Muscle layer of duodenum (tissue), 2 donors: ENCODE results near the gene KRTAP6-1.

Experiments used
- H3K27ac ChIP-seq: one replicate; pipeline ENCODE4 v1.7.0; 2013; ENCODE audit warnings: mild to moderate bottlenecking, low read length
- H3K27me3 ChIP-seq: one replicate; pipeline ENCODE4 v1.7.0; 2013; ENCODE audit warnings: low read depth, mild to moderate bottlenecking, control low read depth, low read length
- H3K36me3 ChIP-seq, 2 donors: one replicate each; pipeline ENCODE4 v1.7.0; 2013; ENCODE audit warnings: low read length in 2 of 2, control low read depth in 1 of 2, mild to moderate bottlenecking in 1 of 2; ENCODE audit not compliant: insufficient read depth in 2 of 2, control insufficient read depth in 1 of 2
- H3K4me1 ChIP-seq, 2 donors: one replicate each; pipeline ENCODE4 v1.7.0; 2013; ENCODE audit warnings: low read length in 2 of 2, mild to moderate bottlenecking in 2 of 2, control low read depth in 1 of 2, moderate library complexity in 1 of 2; ENCODE audit not compliant: insufficient read depth in 2 of 2, control insufficient read depth in 1 of 2
- H3K4me3 ChIP-seq, 2 donors: one replicate each; pipeline ENCODE4 v1.7.0; 2013; ENCODE audit warnings: low read length in 2 of 2, low read depth in 1 of 2, mild to moderate bottlenecking in 1 of 2
- H3K9me3 ChIP-seq, 2 donors: one replicate each; pipeline ENCODE4 v1.7.0; 2013; ENCODE audit warnings: low read length in 2 of 2, control low read depth in 1 of 2, mild to moderate bottlenecking in 1 of 2; ENCODE audit not compliant: control insufficient read depth in 1 of 2
- donor health status: healthy.

KRTAP6-1 gene

DNA sequence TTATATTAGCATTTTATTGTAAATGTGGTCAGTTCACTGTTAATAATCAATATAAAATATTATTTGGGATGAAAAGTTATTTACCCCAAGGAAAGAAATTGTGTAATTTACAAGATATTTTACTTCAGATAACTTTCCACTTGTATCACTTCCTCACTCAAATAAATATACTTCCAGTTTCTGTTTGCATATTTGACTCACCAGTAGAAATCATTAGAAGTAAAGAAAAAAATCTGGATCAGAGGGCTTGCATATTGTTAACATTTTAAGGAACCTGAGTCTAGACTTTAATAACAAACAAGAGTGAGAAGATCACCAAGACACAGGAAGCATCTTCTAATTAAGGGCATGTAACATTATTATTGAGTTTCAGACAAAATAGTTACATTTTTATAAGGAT, 6.3 kb upstream of the KRTAP6-1 start:
- no peaks in the 10 kb centered on the region for H3K9me3 ChIP-seq
- H3K4me1 ChIP-seq = no peaks in the 10 kb centered on the region
- H3K27ac ChIP-seq = no peak overlapping the region
- H3K36me3 ChIP-seq = no peaks in the 10 kb centered on the region
- H3K27me3 ChIP-seq = no peaks in the 10 kb centered on the region
- no peak overlapping the region for H3K4me3 ChIP-seq

DNA sequence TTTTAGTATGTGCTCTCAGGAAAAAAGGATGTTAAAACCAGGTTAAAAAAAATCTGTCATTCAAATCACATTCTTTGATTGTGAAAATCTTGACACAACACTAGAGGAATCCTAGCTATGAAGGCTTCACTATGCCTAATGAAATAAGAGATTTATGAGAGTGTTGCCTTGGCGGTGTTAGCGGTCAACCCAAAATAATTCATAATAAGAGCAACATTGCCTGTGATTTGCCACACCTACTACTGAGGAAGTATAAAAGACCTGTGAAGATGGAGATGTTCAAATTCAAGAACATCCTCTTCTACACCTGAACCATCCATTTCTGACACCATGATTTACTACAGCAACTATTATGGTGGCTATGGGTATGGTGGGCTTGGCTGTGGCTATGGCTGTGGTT, 2.4 kb upstream of the KRTAP6-1 start, which contains the start of gene KRTAP20-1:
Gene KRTAP20-1 (plus strand): TSS at position 301 of the 400 bp plus-strand sequence. CDS start 30 bp downstream, at position 331.
- Histone ChIP-seq H3K27me3 (no peaks in the 10 kb centered on the region), H3K27ac (no peak within 1 kb of the TSS), H3K9me3 (peaks cover 0 to 3% of the 10 kb centered on the region in 2 donors), H3K4me1 (no peaks in the 10 kb centered on the region), H3K36me3 (no peaks in the 10 kb centered on the region), H3K4me3 (no peak within 1 kb of the TSS)

DNA sequence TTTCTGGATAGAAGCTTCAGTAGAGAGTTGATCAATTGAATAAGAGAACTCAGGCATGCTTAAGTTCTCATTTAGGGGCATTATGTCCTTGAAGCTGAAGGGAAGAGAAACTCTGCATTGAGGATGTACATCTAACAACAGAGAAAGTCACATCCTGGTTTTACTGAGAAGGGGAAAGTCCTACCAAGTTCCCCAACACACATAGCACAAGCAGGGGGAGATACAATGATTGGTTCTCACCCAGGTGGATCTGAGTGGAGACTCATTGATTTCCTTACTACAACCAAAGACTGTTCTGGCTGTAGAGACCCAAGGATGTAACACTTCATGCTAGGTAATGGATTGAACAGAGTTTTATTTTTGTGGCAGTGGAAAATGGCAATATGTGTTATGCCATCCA, 1.5 kb upstream of the KRTAP6-1 start:
- Histone ChIP-seq H3K9me3 (peaks cover 0 to 3% of the 10 kb centered on the region in 2 donors), H3K27me3 (no peaks in the 10 kb centered on the region), H3K4me1 (no peaks in the 10 kb centered on the region), H3K36me3 (no peaks in the 10 kb centered on the region), H3K27ac (no peak overlapping the region), H3K4me3 (no peak overlapping the region)

DNA sequence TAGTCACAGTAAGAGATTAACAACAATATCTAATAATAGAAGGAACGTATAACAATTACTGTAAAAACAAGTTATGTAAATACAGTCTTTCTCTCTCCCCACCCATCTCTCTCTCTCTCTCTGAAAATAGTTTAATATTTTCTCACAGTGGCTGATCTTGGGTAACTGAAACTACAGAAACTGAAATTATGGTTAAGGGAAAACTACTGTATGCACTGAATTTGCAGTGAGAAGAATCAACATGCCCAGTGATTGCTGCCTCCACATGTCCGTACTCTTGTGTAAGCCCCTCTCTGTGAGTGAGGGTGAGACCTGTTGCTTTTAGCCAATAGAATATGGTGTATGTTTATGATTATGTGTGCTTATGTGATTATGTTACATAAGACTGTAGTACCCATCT, 1.6 kb downstream of the KRTAP6-1 start:
- Histone ChIP-seq H3K4me1 (no peaks in the 10 kb centered on the region), H3K27me3 (no peaks in the 10 kb centered on the region), H3K4me3 (no peak overlapping the region), H3K36me3 (no peaks in the 10 kb centered on the region), H3K9me3 (peaks cover 0 to 3% of the 10 kb centered on the region in 2 donors), H3K27ac (no peak overlapping the region)

DNA sequence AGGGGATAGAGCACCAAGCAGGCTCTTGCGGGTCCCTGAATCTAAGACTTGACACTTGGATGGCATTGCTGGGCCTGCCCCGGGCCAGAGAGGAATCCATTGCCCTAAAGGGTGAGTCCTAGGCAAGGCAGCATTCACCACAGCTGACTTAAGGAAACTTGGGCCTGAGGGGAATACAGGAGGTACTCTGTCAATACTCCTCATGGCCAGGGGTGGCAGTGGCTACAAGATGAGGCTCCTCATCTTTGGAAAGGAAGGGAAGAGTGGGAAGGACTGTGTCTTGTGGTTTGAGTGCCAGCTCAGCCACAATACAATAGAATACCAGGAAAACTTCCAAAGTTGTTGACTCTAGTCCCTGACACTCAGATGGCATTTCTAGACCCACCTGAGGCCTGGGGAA, 7.8 kb downstream of the KRTAP6-1 start:
- no peak overlapping the region for H3K4me3 ChIP-seq
- no peaks in the 10 kb centered on the region for H3K4me1 ChIP-seq
- H3K27ac ChIP-seq = no peak overlapping the region
- no peaks in the 10 kb centered on the region for H3K9me3 ChIP-seq
- H3K27me3 ChIP-seq = no peaks in the 10 kb centered on the region
- no peaks in the 10 kb centered on the region for H3K36me3 ChIP-seq

DNA sequence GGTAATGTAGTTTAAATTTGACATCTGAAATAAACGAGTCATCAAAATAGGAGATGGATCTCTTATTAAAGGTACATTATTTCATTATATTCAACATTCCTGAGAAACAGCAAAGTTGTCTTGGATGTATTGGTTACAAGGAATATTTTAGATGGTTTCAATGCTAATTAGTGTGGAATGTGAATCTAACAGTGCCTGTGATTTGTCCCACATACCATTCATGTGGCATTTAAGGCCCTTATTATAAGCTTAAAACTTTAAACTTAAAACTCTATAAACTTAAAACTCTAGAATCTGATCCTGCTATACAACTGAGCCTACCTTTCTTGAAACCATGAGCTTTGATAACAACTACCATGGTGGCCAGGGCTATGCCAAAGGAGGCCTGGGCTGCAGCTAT, 12.9 kb downstream of the KRTAP6-1 start, which contains the start of gene KRTAP22-1:
Gene KRTAP22-1 (plus strand): TSS at position 301 of the 400 bp plus-strand sequence.
- Histone ChIP-seq H3K27ac (no peak within 1 kb of the TSS), H3K4me3 (no peak within 1 kb of the TSS), H3K27me3 (no peaks in the 10 kb centered on the region), H3K36me3 (no peaks in the 10 kb centered on the region), H3K4me1 (no peaks in the 10 kb centered on the region), H3K9me3 (no peaks in the 10 kb centered on the region)

DNA sequence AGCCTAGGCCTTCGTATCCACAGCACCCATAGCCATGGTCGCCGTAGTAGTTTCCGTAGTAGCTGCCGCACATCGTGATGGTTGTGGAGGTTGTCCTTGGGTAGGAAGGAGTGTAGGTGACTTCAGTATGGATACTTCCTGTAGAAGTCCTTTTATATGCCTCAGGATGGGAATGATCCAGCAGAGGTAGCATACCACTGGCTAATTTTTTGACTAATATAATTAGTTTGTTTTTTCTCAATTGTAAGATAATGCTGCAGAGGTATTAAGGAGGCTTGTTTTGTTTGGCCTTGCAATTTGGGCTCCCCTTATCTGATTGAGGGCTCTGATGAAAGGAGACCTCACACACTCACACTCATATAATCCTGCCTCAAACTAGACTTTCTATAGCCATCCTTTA, 14.9 kb downstream of the KRTAP6-1 start, which contains the start of gene KRTAP6-2:
Gene KRTAP6-2 (minus strand): TSS at position 101 of the 400 bp plus-strand sequence. CDS start 28 bp downstream, at position 73.
- no peaks in the 10 kb centered on the region for H3K4me1 ChIP-seq
- peaks cover 0 to 2% of the 10 kb centered on the region in 2 donors for H3K9me3 ChIP-seq
- no peak within 1 kb of the TSS for H3K27ac ChIP-seq
- H3K4me3 ChIP-seq = no peak within 1 kb of the TSS
- no peaks in the 10 kb centered on the region for H3K36me3 ChIP-seq
- H3K27me3 ChIP-seq = no peaks in the 10 kb centered on the region

DNA sequence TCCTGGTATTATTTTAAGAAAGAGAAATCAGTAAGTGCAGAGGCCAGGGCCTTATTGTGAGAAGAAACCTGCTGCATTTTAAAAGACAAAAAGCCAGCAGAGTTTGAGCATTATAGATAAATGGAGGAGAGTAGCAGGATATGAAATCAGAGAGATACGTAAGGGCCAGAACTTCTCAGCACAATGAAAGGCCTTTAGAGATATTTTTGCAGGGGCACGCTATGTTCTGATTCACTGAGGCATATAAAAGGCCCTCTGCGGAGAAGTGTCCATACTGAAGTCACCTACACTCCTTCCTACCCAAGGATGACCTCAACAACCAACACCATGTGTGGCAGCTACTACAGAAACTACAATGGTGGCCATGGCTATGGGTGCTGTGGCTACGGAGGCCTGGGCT, 21.6 kb downstream of the KRTAP6-1 start, which contains the start of gene KRTAP6-3:
Gene KRTAP6-3 (plus strand): TSS at position 301 of the 400 bp plus-strand sequence. CDS start 6 bp downstream, at position 307.
- no peaks in the 10 kb centered on the region for H3K4me1 ChIP-seq
- no peaks in the 10 kb centered on the region for H3K36me3 ChIP-seq
- H3K27me3 ChIP-seq = no peaks in the 10 kb centered on the region
- H3K27ac ChIP-seq = no peak within 1 kb of the TSS
- H3K9me3 ChIP-seq = peaks cover 0 to 2% of the 10 kb centered on the region in 2 donors
- H3K4me3 ChIP-seq = no peak within 1 kb of the TSS

DNA sequence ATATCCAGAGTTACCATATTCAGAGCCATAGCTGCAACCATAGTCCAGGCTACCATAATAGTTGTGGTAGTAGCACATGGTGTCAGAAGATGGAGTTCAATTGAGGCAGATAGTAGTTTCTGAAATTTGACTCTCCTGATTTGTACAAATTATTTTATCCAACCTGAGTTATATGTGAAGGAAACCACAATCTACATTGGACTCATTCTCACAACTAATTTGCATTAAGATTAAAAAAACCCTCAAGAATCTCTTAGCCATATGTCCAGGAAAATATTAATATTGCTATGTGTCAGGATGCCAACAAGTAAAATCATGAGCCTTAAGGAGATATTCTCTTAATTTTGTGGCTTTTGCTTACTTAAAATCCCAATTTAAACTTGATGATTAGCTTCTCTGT, 23.4 kb downstream of the KRTAP6-1 start, which contains the start of gene KRTAP22-2:
Gene KRTAP22-2 (minus strand): TSS at position 101 of the 400 bp plus-strand sequence.
- Histone ChIP-seq H3K36me3 (no peaks in the 10 kb centered on the region), H3K27ac (no peak within 1 kb of the TSS), H3K9me3 (peaks cover 0 to 2% of the 10 kb centered on the region in 2 donors), H3K4me1 (no peaks in the 10 kb centered on the region), H3K4me3 (no peak within 1 kb of the TSS), H3K27me3 (no peaks in the 10 kb centered on the region)

DNA sequence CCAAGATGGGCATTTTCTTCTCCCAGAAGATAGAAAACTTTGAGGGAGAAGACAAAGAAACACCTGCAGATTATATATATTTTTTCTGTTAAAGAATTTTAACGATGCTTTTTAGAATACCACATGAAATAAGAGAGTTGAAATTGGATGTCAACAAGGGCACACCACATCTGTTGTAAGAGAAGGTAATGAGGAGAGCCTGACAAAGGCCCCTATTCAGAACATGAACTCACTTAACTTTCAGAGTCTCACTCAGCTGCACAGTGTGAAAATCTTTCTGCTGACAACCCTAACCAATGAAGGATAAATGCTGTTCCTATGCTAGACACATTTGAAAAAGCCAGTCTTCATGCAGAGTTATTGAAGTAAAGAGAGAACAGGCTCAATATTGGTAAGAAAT, 30.9 kb downstream of the KRTAP6-1 start:
- Histone ChIP-seq H3K4me1 (no peaks in the 10 kb centered on the region), H3K27ac (no peak overlapping the region), H3K27me3 (no peaks in the 10 kb centered on the region), H3K4me3 (no peak overlapping the region), H3K36me3 (no peaks in the 10 kb centered on the region), H3K9me3 (no peaks in the 10 kb centered on the region)

DNA sequence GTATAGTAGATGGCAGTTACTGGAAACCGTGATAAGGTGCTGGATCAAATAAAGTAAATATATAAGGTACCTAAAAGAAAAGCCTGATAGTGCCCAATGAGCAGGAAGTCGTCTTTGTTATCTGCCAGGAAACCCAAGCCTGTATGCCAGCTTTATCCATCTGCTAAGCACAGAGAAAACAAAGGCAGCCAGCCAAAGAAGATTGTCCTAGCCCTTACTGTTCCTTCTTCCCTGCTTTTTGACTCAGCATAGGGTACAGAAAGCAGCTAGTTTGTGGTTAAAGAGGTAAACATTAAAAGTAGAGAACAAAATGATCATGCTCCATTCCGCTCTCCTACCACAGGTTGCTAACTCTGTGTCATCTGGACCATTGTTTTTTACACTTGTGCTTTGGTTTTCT, 33.6 kb downstream of the KRTAP6-1 start:
- Histone ChIP-seq H3K4me1 (no peaks in the 10 kb centered on the region), H3K27me3 (no peaks in the 10 kb centered on the region), H3K4me3 (no peak overlapping the region), H3K36me3 (no peaks in the 10 kb centered on the region), H3K9me3 (no peaks in the 10 kb centered on the region), H3K27ac (no peak overlapping the region)

DNA sequence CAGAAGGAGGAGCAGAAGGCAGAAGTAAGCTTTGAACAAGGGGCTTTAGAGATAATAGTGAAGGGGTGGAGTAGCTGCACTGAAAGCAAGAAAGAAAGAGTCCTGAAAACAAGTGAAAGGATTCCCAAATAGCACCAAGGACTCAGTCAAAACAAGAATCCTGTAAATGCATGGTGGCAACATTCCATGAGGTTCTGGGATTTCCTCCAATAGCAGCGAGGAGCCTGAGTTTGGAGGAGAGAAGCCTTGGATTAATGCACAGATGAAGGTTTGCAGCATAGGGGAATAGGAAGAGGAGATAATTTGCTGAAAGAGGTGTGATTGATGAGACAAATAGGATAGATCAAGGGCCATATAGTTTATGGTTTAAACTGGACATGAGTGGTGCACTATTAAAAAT, 34.4 kb downstream of the KRTAP6-1 start:
- no peaks in the 10 kb centered on the region for H3K27me3 ChIP-seq
- H3K4me3 ChIP-seq = no peak overlapping the region
- H3K9me3 ChIP-seq = no peaks in the 10 kb centered on the region
- H3K27ac ChIP-seq = no peak overlapping the region
- no peaks in the 10 kb centered on the region for H3K36me3 ChIP-seq
- no peaks in the 10 kb centered on the region for H3K4me1 ChIP-seq
